Activated CD8-positive, alpha-beta T cell treated with anti-CD3 and anti-CD28 coated beads for 36 hours (primary cell): ENCODE measurements around the gene SEMA4F. TPM values are rescaled to one million over a fixed set of nuclear protein-coding genes. Genes with fewer than 3 reads are reported as not detected.

Experiments used
- ATAC-seq: fragments of 200-7000 bp; cut with Tn5 transposase; one replicate; pipeline ENCODE4 v1.10.0; 2021; ENCODE audit warnings: mild to moderate bottlenecking, moderate library complexity
- CTCF ChIA-PET: fragments of 350-600 bp; sonication (Branson Sonifier 250); formaldehyde crosslinking; loops from one replicate; lab custom pipeline; 2021; ENCODE audit warnings: antibody characterized with exemption; lab: Charles Lee
- POLR2A ChIA-PET: fragments of 350-600 bp; sonication (Branson Sonifier 250); formaldehyde crosslinking; loops from one replicate; lab custom pipeline; 2021; ENCODE audit warnings: antibody characterized with exemption; lab: Charles Lee
- DNase-seq: peaks from one replicate; pipeline ENCODE4 v3.0.0-alpha.2; 2020
- H3K27ac Mint-ChIP-seq: one replicate; pipeline ENCODE4 v1.8.0; 2021; ENCODE audit warnings: mild to moderate bottlenecking, mixed read lengths
- H3K27me3 Mint-ChIP-seq: one replicate; pipeline ENCODE4 v1.8.0; 2021; ENCODE audit warnings: mixed read lengths
- H3K36me3 Mint-ChIP-seq: one replicate; pipeline ENCODE4 v1.8.0; 2021; ENCODE audit warnings: low read depth, mixed read lengths
- H3K4me1 Mint-ChIP-seq: one replicate; pipeline ENCODE4 v1.8.0; 2021; ENCODE audit warnings: low read depth, mixed read lengths
- H3K4me3 Mint-ChIP-seq: one replicate; pipeline ENCODE4 v1.8.0; 2021; ENCODE audit warnings: mild to moderate bottlenecking, moderate library complexity, mixed read lengths
- H3K9me3 Mint-ChIP-seq: one replicate; pipeline ENCODE4 v1.8.0; 2021; ENCODE audit warnings: mixed read lengths
- intact Hi-C: fragments of 100-400 bp; cut with micrococcal nuclease; formaldehyde crosslinking; loops from one replicate; pipeline ENCODE4 v1.10.0; 2022
- total RNA-seq, 2 experiments: library from RNA; stranded (reverse); gene quantifications; one replicate each; pipeline ENCODE4 v1.2.3, GENCODE V29; 2021
- TF ChIP-seq, protein P1 (sequence below): fragments of 200-600 bp; IDR thresholded peaks from one replicate; pipeline ENCODE4 v1.8.0; 2022; ENCODE audit warnings: antibody characterized with exemption, mild to moderate bottlenecking

The SEMA4F gene
- total RNA-seq, 2 experiments from 2014 or later = 3.1 to 4.2 TPM

DNA sequence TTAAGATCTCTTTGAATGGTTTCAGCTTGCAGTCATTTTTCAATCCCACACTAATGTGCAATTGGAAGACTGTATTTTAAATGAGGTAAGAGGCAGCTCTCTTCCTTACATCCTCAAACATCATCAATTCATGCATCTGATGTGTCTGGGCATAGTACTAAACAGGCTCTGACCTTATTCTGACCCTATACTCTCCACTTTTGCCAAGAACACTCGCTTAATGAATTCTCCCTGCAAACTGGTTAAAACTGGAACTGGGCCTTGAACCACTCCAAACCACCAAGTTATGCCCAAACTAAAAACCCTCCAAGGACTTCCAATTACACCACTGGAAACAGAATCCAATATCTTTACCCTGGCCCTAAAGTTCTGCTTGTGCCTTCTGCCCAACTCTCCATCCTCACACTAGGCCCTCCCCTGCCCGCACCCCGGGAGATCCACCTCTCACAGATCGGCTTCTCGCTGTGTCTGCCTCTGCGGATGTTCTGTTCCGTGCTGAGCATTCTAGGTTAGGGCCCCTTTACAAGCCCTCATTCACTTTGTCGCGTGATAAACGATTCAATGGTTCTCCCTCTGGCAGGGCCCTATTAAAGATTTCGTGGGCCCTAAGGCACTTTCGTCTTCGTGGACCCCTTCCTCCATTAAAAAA lies 7.1 kb upstream of the SEMA4F start:
- ATAC-seq (no peak), DNase-seq (no peak)
- Mint-ChIP-seq H3K27me3 (peaks cover 19% of the 10 kb centered on the region), H3K4me3 (no peak overlapping the region), H3K4me1 (peaks cover 2% of the 10 kb centered on the region), H3K27ac (no peak overlapping the region), H3K9me3 (no peaks in the 10 kb centered on the region), H3K36me3 (no peaks in the 10 kb centered on the region)
- TF ChIP-seq, protein P1, sequence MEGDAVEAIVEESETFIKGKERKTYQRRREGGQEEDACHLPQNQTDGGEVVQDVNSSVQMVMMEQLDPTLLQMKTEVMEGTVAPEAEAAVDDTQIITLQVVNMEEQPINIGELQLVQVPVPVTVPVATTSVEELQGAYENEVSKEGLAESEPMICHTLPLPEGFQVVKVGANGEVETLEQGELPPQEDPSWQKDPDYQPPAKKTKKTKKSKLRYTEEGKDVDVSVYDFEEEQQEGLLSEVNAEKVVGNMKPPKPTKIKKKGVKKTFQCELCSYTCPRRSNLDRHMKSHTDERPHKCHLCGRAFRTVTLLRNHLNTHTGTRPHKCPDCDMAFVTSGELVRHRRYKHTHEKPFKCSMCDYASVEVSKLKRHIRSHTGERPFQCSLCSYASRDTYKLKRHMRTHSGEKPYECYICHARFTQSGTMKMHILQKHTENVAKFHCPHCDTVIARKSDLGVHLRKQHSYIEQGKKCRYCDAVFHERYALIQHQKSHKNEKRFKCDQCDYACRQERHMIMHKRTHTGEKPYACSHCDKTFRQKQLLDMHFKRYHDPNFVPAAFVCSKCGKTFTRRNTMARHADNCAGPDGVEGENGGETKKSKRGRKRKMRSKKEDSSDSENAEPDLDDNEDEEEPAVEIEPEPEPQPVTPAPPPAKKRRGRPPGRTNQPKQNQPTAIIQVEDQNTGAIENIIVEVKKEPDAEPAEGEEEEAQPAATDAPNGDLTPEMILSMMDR = no peak
- intact Hi-C loops = no loop called here
- CTCF ChIA-PET = interaction anchor here (1.0 to 1.5 kb wide), 3 partner anchors 9 to 53 kb away, joined by 3 to 4 read pairs (median 4); no protein-coding TSS in a partner anchor
- POLR2A ChIA-PET = interaction anchor here (1.2 kb wide), 1 partner anchor 29 kb away, joined by 4 read pairs; no protein-coding TSS in a partner anchor

DNA sequence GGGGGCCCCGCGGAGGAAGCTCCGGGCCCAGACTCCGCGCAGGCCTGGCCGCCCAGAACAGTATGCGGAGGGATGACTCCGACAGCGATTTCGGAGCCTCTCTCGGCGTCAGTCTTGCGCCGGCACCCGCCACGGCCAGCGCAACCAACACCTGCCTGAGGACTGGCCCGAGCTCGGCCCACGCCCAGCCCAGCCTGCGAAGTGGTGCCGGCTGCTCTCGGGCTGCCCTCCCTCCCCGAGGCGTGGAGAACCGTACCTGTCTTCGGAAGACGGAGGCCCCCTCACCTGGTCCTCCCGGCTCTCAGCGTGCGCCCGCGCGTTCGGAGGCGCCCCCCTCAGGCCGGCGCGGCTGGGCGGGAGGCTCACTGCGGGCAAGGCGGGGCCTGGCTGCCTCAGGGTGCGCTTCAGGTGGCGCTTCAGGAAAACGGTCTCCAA lies 6.0 kb upstream of the SEMA4F start, which contains the start of gene M1AP:
TSS of gene M1AP (minus strand) at position 322 of the 435 bp plus-strand sequence. CDS start 8,055 bp downstream, outside the sequence.
- TF ChIP-seq, protein P1 = peak; percentile 46
- no peak within 1 kb of the TSS for H3K4me3 Mint-ChIP-seq
- no peaks in the 10 kb centered on the region for H3K36me3 Mint-ChIP-seq
- DNase-seq = peak; percentile 19
- H3K27ac Mint-ChIP-seq = no peak within 1 kb of the TSS
- CTCF ChIA-PET = interaction anchor here (1.2 kb wide), 2 partner anchors 20 to 52 kb away, joined by 3 to 4 read pairs; no protein-coding TSS in a partner anchor
- peaks cover 19% of the 10 kb centered on the region for H3K27me3 Mint-ChIP-seq
- peaks cover 4% of the 10 kb centered on the region for H3K4me1 Mint-ChIP-seq
- POLR2A ChIA-PET = interaction anchor here (1.2 kb wide), 1 partner anchor 28 kb away, joined by 4 read pairs; no protein-coding TSS in a partner anchor
- ATAC-seq = peak; percentile 64
- no peaks in the 10 kb centered on the region for H3K9me3 Mint-ChIP-seq
- intact Hi-C loops = no loop called here

DNA sequence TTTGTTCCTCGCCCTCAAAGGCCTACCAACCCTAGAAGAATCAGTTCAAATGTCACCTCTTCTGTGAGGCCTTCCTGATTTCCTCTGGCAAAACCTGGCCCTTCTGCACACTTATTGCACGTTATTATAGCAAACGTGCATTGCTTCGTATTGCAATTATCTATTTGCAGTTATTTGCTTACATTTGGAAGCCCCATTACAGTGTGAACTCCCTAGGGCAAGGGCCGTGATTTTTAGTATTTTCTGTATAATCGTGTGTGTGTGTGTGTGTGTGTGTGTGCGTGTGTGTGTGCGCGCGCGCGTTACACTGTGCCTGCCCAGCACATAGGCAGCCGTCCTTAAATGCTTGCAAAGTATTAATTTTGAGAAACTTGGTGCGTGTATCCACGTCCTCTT lies 460 bp upstream of the SEMA4F start:
- Mint-ChIP-seq H3K4me1 (peaks cover 11% of the 10 kb centered on the region), H3K27ac (no peak overlapping the region), H3K27me3 (peaks cover 11% of the 10 kb centered on the region), H3K4me3 (peak overlapping the region; percentile 65), H3K36me3 (no peaks in the 10 kb centered on the region), H3K9me3 (no peaks in the 10 kb centered on the region)
- DNase-seq (no peak), ATAC-seq (peak; percentile 32)
- TF ChIP-seq, protein P1 = no peak
- POLR2A ChIA-PET = interaction anchor here (1.9 kb wide), 1 partner anchor 7 kb away, joined by 4 read pairs; no protein-coding TSS in a partner anchor
- CTCF ChIA-PET = interaction anchor here (0.8 to 1.4 kb wide), 2 partner anchors 20 to 223 kb away, joined by 3 to 4 read pairs; no protein-coding TSS in a partner anchor
- intact Hi-C loops = no loop called here

DNA sequence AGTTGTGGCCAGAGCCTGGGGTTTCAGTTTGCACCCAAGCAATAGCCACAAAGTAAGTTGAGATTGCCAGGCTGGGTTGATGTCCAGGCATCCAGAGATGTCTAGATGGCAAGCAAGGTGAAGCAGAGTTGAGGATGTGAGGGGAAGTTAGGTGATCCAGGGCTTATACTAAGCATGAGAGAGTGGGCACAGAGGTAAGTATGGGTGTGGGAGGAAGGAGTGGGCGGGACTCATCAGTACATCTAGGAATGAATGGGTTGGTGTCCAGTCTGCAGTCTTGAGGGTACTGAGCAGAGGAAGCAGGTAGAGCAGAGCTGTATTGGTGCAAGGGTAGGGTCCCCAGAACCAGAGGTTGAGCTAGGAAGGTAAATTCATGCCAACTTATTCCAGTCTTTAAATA lies 1.5 kb downstream of the SEMA4F start:
- ATAC-seq (no peak), DNase-seq (no peak)
- Mint-ChIP-seq H3K9me3 (no peaks in the 10 kb centered on the region), H3K4me3 (no peak overlapping the region), H3K4me1 (peaks cover 11% of the 10 kb centered on the region), H3K27me3 (no peaks in the 10 kb centered on the region), H3K27ac (no peak overlapping the region), H3K36me3 (no peaks in the 10 kb centered on the region)
- CTCF ChIA-PET = interaction anchor here (1.0 to 1.4 kb wide), 2 partner anchors 9 to 11 kb away, joined by 3 read pairs; no protein-coding TSS in a partner anchor
- TF ChIP-seq, protein P1 = no peak
- POLR2A ChIA-PET = no interaction called here
- intact Hi-C loops = no loop called here

DNA sequence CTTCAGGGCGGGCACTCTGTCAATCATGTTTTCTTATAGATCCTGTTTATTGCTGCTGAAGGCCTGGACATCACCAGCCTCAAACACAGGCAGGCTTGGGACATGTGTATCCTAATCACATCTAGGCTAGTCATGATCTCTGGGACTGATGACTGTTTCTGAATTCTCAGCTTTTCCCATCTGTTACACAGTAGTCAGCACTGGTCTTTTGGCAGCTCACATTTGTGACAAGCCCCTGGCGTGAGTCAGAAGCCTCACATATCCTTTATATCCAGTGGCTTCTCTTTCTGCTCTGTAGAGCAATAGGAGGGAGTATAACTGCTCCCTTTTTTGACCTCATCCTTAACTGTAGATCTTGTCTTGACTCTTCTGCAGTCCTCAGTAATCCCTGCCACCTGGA lies 4.5 kb downstream of the SEMA4F start:
- H3K36me3 Mint-ChIP-seq = no peaks in the 10 kb centered on the region
- intact Hi-C loops = no loop called here
- CTCF ChIA-PET = no interaction called here

More for the DNA sequence above, 4.5 kb downstream of the SEMA4F start:
- POLR2A ChIA-PET = no interaction called here
- H3K4me1 Mint-ChIP-seq = peaks cover 9% of the 10 kb centered on the region
- DNase-seq (no peak), ATAC-seq (no peak)
- TF ChIP-seq, protein P1 = no peak
- no peak overlapping the region for H3K27ac Mint-ChIP-seq
- no peak overlapping the region for H3K4me3 Mint-ChIP-seq
- H3K27me3 Mint-ChIP-seq = no peaks in the 10 kb centered on the region
- no peaks in the 10 kb centered on the region for H3K9me3 Mint-ChIP-seq
